Activated CD4-positive, alpha-beta T cell treated with anti-CD3 and anti-CD28 coated beads for 48 hours (primary cell): Measurements from ENCODE around the gene KLHL3.
"Not testable (repeated sequence)": the region's sequence is repeated elsewhere in the genome, so short reads cannot be mapped to it uniquely, and the experiment has no call there.

Experiments
- DNase-seq: peaks from one replicate; pipeline ENCODE4 v3.0.0-alpha.2; 2020

KLHL3 gene

DNA sequence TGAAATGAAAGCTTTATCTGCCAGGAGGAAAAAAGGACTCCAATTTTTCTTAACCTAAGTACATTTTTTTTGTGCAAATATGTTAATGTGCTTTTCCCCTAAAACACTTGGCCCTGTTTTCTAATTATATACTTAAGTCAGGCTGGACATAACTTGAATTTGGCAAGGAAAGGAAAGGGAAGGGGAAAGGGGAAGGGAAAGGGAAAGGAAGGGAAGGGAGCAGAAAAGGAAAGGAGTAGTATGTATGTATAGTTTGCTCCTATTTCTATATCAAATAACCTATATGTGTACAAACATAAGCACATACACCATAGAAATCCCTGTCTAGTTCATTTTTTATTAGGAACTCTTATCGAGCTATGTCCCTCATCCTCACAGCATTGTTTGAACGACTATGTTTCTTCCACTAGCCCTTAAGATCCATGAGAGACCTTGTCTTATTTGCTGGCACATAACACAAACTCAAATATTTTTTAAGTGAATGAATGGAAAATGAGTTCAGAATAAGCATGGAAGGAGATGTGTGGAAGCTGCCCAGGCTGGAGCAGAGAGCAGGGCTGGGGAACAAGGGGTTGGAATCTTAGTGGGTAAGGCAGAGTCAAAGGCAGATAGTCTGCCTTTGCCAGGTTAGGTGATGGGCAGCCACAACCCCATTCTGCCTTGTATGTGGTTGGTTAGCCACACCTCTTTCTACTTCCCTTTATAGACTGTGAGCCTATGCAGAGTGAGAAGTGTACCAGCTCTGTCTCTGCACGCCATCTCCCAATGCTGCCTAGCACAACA lies 70.0 kb downstream of the KLHL3 start:
- DNase-seq = peak; percentile 49

- peak; percentile 83 for DNase-seq
Observed at GRCh38 chr5:137660349-137660817, 75.5 kb downstream of the KLHL3 start.

DNA sequence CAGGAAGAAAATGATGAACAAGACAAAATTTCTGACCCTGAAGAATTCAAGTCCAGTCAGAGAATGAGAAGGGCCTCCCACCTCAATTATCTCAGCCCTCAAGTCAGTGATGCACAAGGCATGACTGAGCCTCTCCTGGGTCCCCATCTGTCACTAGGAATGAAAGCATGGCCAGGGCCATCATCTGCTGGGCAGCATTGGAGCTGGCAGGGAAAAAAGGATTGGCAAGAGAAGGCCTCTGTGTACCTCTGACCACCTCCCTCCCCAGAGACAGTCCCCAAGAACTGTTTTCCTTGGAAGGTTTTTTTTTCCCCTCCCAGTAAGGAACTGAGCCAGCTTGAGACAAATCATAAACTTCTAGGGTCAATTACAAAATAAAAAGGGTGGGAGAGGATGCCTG lies 76.7 kb downstream of the KLHL3 start:
- no peak for DNase-seq

DNA sequence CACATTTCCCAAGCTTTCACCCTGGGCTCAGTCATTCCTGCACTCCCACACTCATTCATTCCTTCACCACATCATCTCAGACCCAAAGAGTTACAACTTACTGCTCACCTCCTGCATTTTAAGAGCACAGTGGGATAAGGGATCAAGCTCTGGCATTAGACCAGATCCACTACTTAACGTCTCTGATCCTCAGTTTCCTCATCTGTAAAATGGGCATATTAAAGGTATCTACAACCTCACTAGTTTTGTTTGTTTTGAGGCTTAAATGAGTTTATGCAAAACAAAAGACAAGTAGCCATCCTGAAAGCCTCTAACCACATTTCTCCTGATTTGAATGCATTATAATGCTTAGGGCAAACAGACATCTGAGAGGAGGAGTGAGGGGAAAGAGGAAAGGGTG lies 77.6 kb downstream of the KLHL3 start:
- no peak for DNase-seq

DNA sequence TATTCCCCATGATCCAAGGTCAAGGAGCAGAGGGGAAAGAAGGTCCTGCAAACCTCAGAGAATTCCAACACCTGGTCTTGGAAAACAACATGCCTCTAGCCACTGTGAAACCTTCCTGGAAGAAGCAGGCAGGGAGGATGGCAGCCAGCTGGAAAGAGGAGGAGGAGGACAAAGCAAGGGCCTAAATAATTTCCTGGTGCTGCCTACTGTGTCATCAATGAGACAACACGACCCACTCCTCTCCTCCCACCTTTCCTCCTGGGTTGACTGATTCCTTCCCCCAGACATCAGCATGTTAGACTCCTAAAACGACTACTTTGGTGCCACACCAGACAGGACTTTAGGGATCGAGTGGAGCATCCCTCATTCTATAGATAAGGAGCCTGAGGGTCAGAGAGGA lies 78.8 kb downstream of the KLHL3 start:
- DNase-seq = no peak

DNA sequence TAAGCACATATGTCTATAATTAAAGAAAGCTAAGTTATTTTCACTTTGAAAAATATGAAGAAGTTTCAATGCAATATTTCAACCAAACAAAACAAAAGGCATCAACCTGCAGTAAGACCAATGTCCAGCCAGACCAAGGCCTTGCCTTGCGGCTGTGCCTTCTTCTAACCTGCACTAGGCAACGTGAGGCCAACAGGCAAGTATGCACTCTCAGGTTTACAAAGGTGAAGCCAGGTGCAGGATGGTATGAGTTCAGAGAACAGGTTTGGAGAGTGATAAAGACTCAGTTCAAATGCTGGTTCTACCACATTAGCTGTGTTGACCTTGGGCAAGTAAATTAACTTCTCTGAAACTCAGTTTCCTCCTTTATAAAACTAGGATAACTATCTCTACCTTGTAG lies 79.3 kb downstream of the KLHL3 start:
- DNase-seq = no peak

DNA sequence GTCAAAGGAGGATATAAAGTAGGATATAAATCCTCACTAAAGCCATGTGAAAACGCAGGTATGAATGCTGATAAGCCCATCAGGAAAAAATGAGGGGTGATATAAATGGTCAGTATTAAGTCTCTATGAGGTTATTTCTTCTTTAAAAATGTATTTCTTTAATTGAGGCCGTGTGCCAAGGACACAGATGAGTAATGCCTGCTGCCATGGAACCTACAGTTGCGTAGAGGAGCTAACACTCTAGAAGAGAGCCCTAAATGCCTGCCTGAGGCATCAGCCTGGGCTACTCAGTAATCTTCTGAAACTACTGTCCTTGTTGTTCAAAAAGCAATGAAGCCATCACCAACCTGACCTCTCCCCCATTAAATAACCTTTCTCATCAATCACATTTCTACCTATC lies 84.9 kb downstream of the KLHL3 start:
- no peak for DNase-seq

DNA sequence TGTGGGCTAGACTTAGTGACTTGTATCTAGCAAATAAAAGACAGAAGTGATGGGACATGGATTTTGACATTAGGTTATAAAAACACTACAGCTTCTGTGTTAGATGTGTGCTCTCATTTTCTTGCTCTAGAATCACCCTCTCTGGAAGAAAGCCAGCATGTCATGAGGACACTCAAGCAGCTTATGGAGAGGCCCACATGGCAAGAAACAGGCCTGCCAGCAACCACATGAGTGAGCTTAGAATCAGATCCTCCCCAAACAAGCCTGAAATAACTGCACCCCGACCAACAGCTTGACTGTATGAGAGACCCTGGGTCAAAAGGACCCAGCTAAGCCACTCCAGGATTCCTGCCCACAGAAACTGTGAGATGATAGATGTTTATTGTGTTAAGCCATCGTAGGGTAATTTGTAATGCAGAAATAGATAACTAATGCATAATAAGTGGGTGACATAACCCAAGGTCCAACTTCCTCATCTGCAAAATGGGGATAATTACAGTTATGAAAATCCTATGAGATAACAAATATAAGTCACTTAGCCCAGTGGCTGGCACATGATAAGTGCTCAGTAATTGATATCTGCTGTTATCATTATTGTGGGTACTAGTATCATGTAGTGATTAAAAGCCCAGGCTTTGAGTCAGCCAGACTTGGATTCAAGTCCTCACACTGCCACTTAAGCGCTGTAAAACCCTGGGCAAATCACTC lies 86.5 kb downstream of the KLHL3 start:
- DNase-seq = no peak

DNA sequence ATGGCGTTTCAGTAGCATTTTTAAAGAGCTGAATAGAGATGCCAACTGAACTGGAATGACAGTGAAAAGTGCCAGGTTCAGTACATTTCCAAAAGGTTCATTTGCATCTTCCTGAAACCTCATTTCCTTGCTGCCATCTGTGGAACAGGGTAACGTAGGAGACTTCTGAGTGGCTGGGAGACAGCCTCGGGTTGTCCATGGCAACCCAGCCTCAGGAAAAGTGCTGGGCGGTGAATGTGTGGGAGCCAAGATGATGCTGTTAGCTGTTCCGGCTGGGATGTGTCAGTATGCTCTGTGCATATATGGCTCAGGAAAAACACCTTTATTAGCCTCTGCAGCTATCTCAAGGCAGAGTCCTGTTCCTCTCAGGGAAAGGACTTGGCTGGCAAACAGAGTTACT lies 87.5 kb downstream of the KLHL3 start:
- no peak for DNase-seq

DNA sequence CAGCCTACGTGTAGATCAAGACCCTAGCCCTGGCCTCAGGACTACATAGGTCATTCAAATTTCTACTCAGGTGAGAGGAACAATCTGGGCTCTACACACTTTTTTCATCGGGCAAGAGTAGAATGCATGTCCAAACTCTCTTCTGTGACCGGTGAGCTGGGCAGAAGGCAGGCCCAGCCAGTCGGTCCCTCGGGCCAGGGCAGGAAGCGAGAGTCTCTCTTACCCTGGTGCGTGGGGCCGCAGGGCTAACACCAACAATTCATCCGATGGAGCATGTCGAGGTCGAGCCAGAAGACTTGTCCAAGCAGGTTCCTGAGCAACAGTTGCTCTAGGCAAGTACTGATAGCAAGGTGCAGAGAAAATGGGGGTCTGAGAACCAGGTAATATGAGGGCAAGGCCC lies 88.5 kb downstream of the KLHL3 start:
- no peak for DNase-seq

DNA sequence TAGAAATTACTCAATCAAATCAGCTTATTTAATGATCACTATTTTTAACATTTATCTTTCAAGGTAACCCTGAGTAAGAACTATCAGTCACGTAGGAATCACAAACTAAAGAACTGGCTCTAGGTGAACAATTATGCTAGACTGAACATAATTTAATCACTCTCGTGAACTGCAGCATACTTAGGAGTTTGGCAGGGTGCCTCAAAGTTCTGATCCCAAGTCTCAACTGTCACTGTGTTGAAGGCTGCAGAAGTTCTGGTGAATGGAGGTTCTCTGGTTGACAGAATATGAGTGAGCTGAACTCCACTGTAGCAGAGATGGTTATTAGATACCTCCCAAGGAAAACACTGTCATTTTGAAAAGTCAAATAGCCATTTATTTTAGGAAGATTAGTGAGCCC lies 89.1 kb downstream of the KLHL3 start:
- no peak for DNase-seq

- DNase-seq = not testable (repeated sequence)
Observed at GRCh38 chr5:137643081-137643480, 92.8 kb downstream of the KLHL3 start.

DNA sequence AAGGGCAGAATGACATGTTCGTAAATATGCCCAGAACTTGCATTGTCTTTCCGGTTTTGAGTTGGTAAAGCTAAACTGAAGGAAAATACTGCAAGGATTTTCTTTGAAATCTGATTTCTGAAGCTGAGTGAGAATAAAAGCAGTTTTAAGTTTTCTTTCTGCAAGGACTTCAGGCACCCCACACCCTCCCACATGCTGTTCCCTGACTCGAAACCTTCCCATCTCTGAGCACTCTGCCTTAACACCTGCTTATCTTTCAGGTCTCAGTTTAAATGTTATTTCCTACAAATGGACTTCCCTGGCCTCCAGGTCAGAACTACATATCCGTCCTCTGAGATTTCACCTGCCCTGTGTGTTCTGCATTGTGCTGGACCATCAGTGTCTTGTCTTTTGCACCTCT lies 93.8 kb downstream of the KLHL3 start:
- no peak for DNase-seq

- no peak for DNase-seq
Observed at GRCh38 chr5:137641148-137641547, 94.7 kb downstream of the KLHL3 start.

GRCh38 chr5:137639645-137640044 lies 96.2 kb downstream of the KLHL3 start:
- DNase-seq = no peak

- DNase-seq = no peak
Observed at GRCh38 chr5:137638841-137639240, 97.0 kb downstream of the KLHL3 start.

- no peak for DNase-seq
Observed at GRCh38 chr5:137636830-137637714, 98.8 kb downstream of the KLHL3 start.

GRCh38 chr5:137636099-137636498 lies 99.8 kb downstream of the KLHL3 start:
- DNase-seq = no peak

DNA sequence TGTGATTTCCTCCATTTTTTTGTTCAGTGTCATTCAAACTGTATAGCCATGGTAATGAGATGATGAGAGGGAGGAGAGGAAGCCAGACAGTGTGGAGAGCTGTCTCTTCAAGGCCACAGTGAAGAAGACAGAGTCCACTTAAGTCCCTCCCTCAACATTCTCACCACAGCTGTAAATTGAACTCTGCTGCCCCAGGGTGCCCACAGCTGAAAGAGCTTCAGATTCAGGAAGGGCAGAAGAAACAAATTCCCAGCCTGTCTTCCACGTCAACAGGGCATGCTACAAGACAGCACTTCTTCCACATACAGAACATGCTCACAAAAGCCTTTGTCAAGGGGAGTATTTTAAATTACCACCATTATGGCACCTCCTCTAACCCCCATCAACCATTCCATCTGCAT lies 100.4 kb downstream of the KLHL3 start:
- no peak for DNase-seq

GRCh38 chr5:137633896-137634295 lies 102.0 kb downstream of the KLHL3 start:
- DNase-seq = no peak

GRCh38 chr5:137632716-137633115 lies 103.2 kb downstream of the KLHL3 start:
- no peak for DNase-seq

- DNase-seq = no peak
Observed at GRCh38 chr5:137631453-137631852, 104.4 kb downstream of the KLHL3 start.

DNA sequence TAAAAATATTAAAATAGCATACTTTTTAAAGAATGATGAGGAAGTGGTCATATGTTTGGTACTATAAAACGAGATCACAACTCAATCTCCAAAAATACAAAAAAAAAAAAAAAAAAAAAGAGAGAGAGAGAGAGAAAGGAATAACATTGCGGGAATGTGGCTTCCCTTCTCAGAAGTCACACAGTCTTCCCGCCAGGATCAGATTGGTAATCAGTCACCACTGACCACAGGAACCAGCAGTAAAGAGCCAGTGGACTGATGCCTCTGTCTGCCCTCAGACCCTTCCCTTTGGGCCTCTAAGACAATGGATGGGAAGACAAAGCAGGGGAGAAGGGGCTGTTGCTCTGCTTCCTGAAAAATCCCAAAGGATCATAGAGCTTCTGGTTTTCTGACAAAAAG lies 104.9 kb downstream of the KLHL3 start:
- no peak for DNase-seq
